ENCODE data around the gene TESMIN.

Gene TESMIN

DNA sequence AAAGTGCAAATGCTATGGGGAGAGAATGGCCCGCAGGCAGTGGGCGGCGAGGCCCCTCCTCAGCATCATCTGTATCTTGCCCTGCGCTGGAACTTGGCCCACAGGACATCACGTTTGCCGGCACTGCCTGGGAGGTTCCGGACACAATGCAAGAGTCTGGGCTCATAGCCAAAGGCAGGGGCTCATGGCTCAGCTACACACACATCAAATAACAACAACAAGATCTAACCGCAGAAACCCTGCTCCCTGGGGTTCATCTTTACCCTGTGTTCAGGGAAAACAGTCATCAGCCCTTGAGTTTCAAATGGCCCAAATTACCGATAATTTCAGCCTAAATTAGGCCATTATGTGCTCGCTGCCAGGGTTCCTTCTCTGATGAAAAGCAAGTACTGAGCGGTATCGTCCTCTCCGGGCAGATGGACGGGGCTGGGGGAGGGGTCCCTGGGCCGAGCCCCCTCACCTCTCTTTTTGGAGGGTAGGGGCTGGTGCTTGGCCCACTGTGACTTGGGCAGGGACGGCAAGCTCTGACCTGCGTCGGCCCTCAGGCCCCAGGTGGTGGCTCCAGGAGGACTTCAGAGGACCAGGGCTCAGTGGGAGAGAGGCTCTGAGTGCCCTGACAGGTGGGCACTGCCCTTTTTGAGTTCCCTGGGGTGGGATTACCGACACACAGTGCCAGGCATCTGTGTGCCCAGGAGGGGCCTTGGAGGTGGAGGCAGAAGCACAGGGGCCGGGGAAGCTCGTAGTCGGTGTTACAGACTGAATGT, 92.0 kb downstream of the TESMIN start:
- no peak for DNase-seq (ENCODE audit: low spot score)

GRCh38 chr11:68658661-68659060, 92.7 kb downstream of the TESMIN start:
- no peak for DNase-seq (ENCODE audit: low spot score)

GRCh38 chr11:68658097-68658496, 93.2 kb downstream of the TESMIN start:
- no peak for DNase-seq (ENCODE audit: low spot score)

Data from HuH-7.5 (cell line).